H1 (cell line): Measurements from ENCODE around the gene BSPRY. TPM values are rescaled to one million over a fixed set of nuclear protein-coding genes. Genes with fewer than 3 reads are reported as not detected.

Experiments used
- CTCF ChIA-PET: fragments of 300-600 bp; sonication (Branson Sonifier 250); formaldehyde crosslinking; loops from one replicate; lab custom pipeline; 2021; ENCODE audit not compliant: partially characterized antibody; lab: Charles Lee
- POLR2A ChIA-PET: fragments of 300-600 bp; sonication (Branson Sonifier 250); formaldehyde crosslinking; loops from one replicate; lab custom pipeline; 2021; ENCODE audit warnings: inconsistent platforms; ENCODE audit not compliant: partially characterized antibody; lab: Charles Lee
- DNase-seq, 2 experiments: peaks; one replicate each; pipeline versions ENCODE4 v3.0.0 to v3.0.0-alpha.2; 2010 to 2022; ENCODE audit warnings: low spot score in 2 of 2, low read depth in 1 of 2, mixed read lengths in 1 of 2
- FAIRE-seq: peaks from 2 replicates; lab custom pipeline; 2011; peaks lifted over from hg19 to GRCh38; lab: Jason Lieb, UNC
- H2AFZ ChIP-seq: 2 replicates; pipeline ENCODE4 v1.8.1; 2012; ENCODE audit warnings: low read length, inconsistent platforms
- H2AK5ac ChIP-seq: 2 replicates; pipeline ENCODE4 v1.6.1; 2013; ENCODE audit warnings: low read depth, low read length
- H2BK120ac ChIP-seq: replicated peaks from 2 replicates; pipeline ENCODE3; 2013; ENCODE audit warnings: low read depth, low read length, inconsistent platforms
- H2BK12ac ChIP-seq: 2 replicates; pipeline ENCODE4 v1.6.1; 2013; ENCODE audit warnings: low read depth, low read length
- H2BK15ac ChIP-seq: 2 replicates; pipeline ENCODE4 v1.6.1; 2013; ENCODE audit warnings: low read length
- H2BK20ac ChIP-seq: 2 replicates; pipeline ENCODE4 v1.6.1; 2013; ENCODE audit warnings: low read length
- H2BK5ac ChIP-seq: 2 replicates; pipeline ENCODE4 v1.6.1; 2013; ENCODE audit warnings: low read depth, low read length
- H3K14ac ChIP-seq: 2 replicates; pipeline ENCODE4 v1.6.1; 2013; ENCODE audit warnings: inconsistent platforms; ENCODE audit not compliant: insufficient read length
- H3K18ac ChIP-seq: 2 replicates; pipeline ENCODE4 v1.6.1; 2013; ENCODE audit warnings: low read length; ENCODE audit errors: extremely low read depth
- H3K23ac ChIP-seq: 2 replicates; pipeline ENCODE4 v1.6.1; 2013; ENCODE audit warnings: inconsistent platforms; ENCODE audit not compliant: insufficient read length
- H3K23me2 ChIP-seq: 2 replicates; pipeline ENCODE4 v1.6.1; 2013; ENCODE audit warnings: low read depth, low read length
- H3K27ac ChIP-seq: 2 replicates; pipeline ENCODE4 v1.6.1; 2011; ENCODE audit warnings: low read depth, low read length, inconsistent platforms
- H3K27me3 ChIP-seq, 4 experiments: replicated peaks in 1 of 4; 1 replicate in 1 of 4; 2 replicates in 3 of 4; pipeline versions ENCODE4 v1.6.1 to v1.8.1; 2011 to 2013; ENCODE audit warnings: low read length in 3 of 4, mild to moderate bottlenecking in 3 of 4, inconsistent platforms in 2 of 4, mixed read lengths in 2 of 4, moderate library complexity in 1 of 4; ENCODE audit not compliant: control insufficient read depth in 3 of 4, insufficient read depth in 3 of 4; ENCODE audit errors: extremely low read depth in 1 of 4
- H3K36me3 ChIP-seq, 4 experiments: 2 replicates each; pipeline versions ENCODE4 v1.6.1 to v1.8.1; 2011 to 2013; ENCODE audit warnings: mild to moderate bottlenecking in 4 of 4, low read length in 3 of 4, moderate library complexity in 2 of 4, control low read depth in 1 of 4, inconsistent platforms in 1 of 4; ENCODE audit not compliant: insufficient read depth in 4 of 4, control insufficient read depth in 2 of 4
- H3K4ac ChIP-seq: replicated peaks from 2 replicates; pipeline ENCODE3; 2013; ENCODE audit warnings: low read length, low read depth, mixed read lengths, inconsistent platforms; ENCODE audit not compliant: insufficient read length
- H3K4me1 ChIP-seq, 4 experiments: replicated peaks in 1 of 4; 1 replicate in 1 of 4; 2 replicates in 3 of 4; pipeline versions ENCODE4 v1.6.1 to v1.8.1; 2011 to 2013; ENCODE audit warnings: low read length in 3 of 4, inconsistent platforms in 2 of 4, mixed read lengths in 1 of 4; ENCODE audit not compliant: insufficient read depth in 4 of 4, control insufficient read depth in 3 of 4
- H3K4me2 ChIP-seq, 2 experiments: 2 replicates each; pipeline versions ENCODE4 v1.6.1 to v1.8.1; 2011 to 2013; ENCODE audit warnings: low read depth in 2 of 2, low read length in 2 of 2, control low read depth in 1 of 2, inconsistent platforms in 1 of 2, mild to moderate bottlenecking in 1 of 2; ENCODE audit not compliant: insufficient read depth in 1 of 2
- H3K4me3 ChIP-seq, 4 experiments: fragments of 200-600, 300-600 bp in 1 of 4; sonication (generic), shearing (Covaris generic), sonication (Bioruptor Twin) in 1 of 4; 2 replicates each; pipeline versions ENCODE4 v1.5.1 to v1.8.1; 2011 to 2016; ENCODE audit warnings: low read length in 4 of 4, low read depth in 3 of 4, control low read depth in 2 of 4, inconsistent platforms in 2 of 4, mild to moderate bottlenecking in 2 of 4, mixed read lengths in 1 of 4, moderate library complexity in 1 of 4; ENCODE audit not compliant: insufficient read depth in 2 of 4; ENCODE audit errors: extremely low read depth in 1 of 4
- H3K56ac ChIP-seq: replicated peaks from 2 replicates; pipeline ENCODE3; 2013; ENCODE audit warnings: low read depth, mild to moderate bottlenecking, mixed read lengths, low read length, inconsistent platforms; ENCODE audit not compliant: insufficient read length
- H3K79me1 ChIP-seq: 2 replicates; pipeline ENCODE4 v1.6.1; 2013; ENCODE audit warnings: low read depth, low read length, control low read depth
- H3K79me2 ChIP-seq, 2 experiments: 2 replicates each; pipeline versions ENCODE4 v1.6.1 to v1.8.1; 2012 to 2013; ENCODE audit warnings: low read length in 2 of 2, mild to moderate bottlenecking in 2 of 2, inconsistent platforms in 1 of 2; ENCODE audit not compliant: insufficient read depth in 2 of 2, control insufficient read depth in 1 of 2
- H3K9ac ChIP-seq, 4 experiments: replicated peaks in 1 of 4; 1 replicate in 1 of 4; 2 replicates in 3 of 4; pipeline versions ENCODE4 v1.6.1 to v1.8.1; 2011 to 2013; ENCODE audit warnings: low read depth in 3 of 4, low read length in 3 of 4, control low read depth in 2 of 4, mild to moderate bottlenecking in 2 of 4, moderate library complexity in 2 of 4, inconsistent platforms in 1 of 4; ENCODE audit errors: extremely low read depth in 1 of 4
- H3K9me3 ChIP-seq, 2 experiments: 2 replicates each; pipeline versions ENCODE4 v1.6.1 to v1.8.1; 2012 to 2013; ENCODE audit warnings: mild to moderate bottlenecking in 2 of 2, moderate library complexity in 2 of 2, control low read depth in 1 of 2, inconsistent platforms in 1 of 2, low read depth in 1 of 2, low read length in 1 of 2, mixed read lengths in 1 of 2; ENCODE audit not compliant: insufficient read depth in 2 of 2
- H4K20me1 ChIP-seq, 2 experiments: replicated peaks in 1 of 2; 2 replicates each; pipeline versions ENCODE3 to v1.8.1; 2011 to 2013; ENCODE audit warnings: inconsistent platforms in 2 of 2, low read length in 2 of 2, mild to moderate bottlenecking in 1 of 2; ENCODE audit not compliant: insufficient read depth in 2 of 2, control insufficient read depth in 1 of 2
- H4K5ac ChIP-seq: 2 replicates; pipeline ENCODE4 v1.6.1; 2013; ENCODE audit warnings: low read length, low read depth, mixed read lengths, inconsistent platforms; ENCODE audit not compliant: insufficient read length
- H4K8ac ChIP-seq: 2 replicates; pipeline ENCODE4 v1.8.0; 2013; ENCODE audit warnings: mild to moderate bottlenecking, moderate library complexity, low read length, inconsistent platforms; ENCODE audit not compliant: insufficient read depth; ENCODE audit errors: extremely low read depth
- H4K91ac ChIP-seq: replicated peaks from 2 replicates; pipeline ENCODE3; 2013; ENCODE audit warnings: low read length, mixed read lengths, inconsistent platforms; ENCODE audit not compliant: insufficient read length
- CTBP2 ChIP-seq: IDR thresholded peaks from 2 replicates; pipeline ENCODE4 v1.7.0; 2011; ENCODE audit warnings: borderline replicate concordance, mild to moderate bottlenecking, moderate library complexity, mixed read lengths, low read length; ENCODE audit not compliant: insufficient read depth, insufficient read length
- FOSL1 ChIP-seq: IDR thresholded peaks from 2 replicates; pipeline ENCODE4 v1.6.1; 2011; ENCODE audit warnings: mild to moderate bottlenecking, low read depth, low read length, moderate library complexity; ENCODE audit not compliant: insufficient read depth
- JUN ChIP-seq: IDR thresholded peaks from 2 replicates; pipeline ENCODE4 v1.6.1; 2011; ENCODE audit warnings: low read depth, mild to moderate bottlenecking, improper control_type of control experiment, low read length
- SIN3A ChIP-seq, 2 experiments: IDR thresholded peaks in 1 of 2; conservative IDR thresholded peaks in 1 of 2; 2 replicates each; pipeline ENCODE4 v1.6.1; 2011 to 2012; ENCODE audit warnings: low read length in 2 of 2, improper control_type of control experiment in 1 of 2, low read depth in 1 of 2, mild to moderate bottlenecking in 1 of 2
- SP2 ChIP-seq: IDR thresholded peaks from 2 replicates; pipeline ENCODE4 v1.6.1; 2012; ENCODE audit warnings: mild to moderate bottlenecking, low read length, inconsistent platforms
- WGBS, 2 experiments: shearing (Covaris generic) in 1 of 2; methylation state at CpG; one replicate each; pipeline versions ENCODE4 v1.1.6 to v1.1.7; 2013 to 2015; ENCODE audit warnings: low lambda C conversion rate in 2 of 2, mixed read lengths in 2 of 2, inconsistent platforms in 1 of 2, low coverage in 1 of 2, missing lambda C conversion rate in 1 of 2; ENCODE audit not compliant: insufficient replicate concordance in 2 of 2, insufficient coverage in 1 of 2, insufficient read length in 1 of 2; ENCODE audit errors: extremely low coverage in 1 of 2, missing lambda C conversion rate in 1 of 2; 5-methylcytosine and 5-hydroxymethylcytosine counted together
- polyA plus RNA-seq, 7 experiments: library from polyadenylated mRNA; depleted of rRNA in 3 of 7; stranded (reverse) in 5 of 7; unstranded in 2 of 7; fragments of >200 nt in 5 of 7; fragments of 200-250 nt in 2 of 7; gene quantifications; 1 replicate in 5 of 7; 2 replicates in 1 of 7; 4 replicates in 1 of 7; pipeline versions ENCODE4 v1.2.1 to v1.2.3, GENCODE V29; 2011 to 2013; ENCODE audit warnings: missing spikeins in 2 of 7, mixed read lengths in 2 of 7
- total RNA-seq: library from RNA; stranded (reverse); fragmentation: NEBNext Ultra II Directional; extraction: Animal tissue kit (Norgen Biotek cat#: 25700); gene quantifications from 2 replicates; pipeline ENCODE4 v1.2.1, GENCODE V29; 2021

The BSPRY gene
- total and polyA plus RNA-seq, 2 of the 8 experiments (the other 6 are each of a cell fraction or from before 2014, with no cell fraction given): 5.5 to 10.9 TPM

GRCh38 chr9:113306566-113306965, 42.8 kb upstream of the BSPRY start:
- Histone ChIP-seq H3K9me3 (no peaks in the 10 kb centered on the region), H3K18ac (no peak overlapping the region), H3K4me3 (no peak overlapping the region), H4K8ac (no peak overlapping the region), H3K27me3 (no peaks in the 10 kb centered on the region; a peak in 1 of 7 replicates), H3K4me1 (0 out of 7 replicates have a peak, but pooled peaks cover 0 to 1% (median 0%) of the 10 kb centered on the region in 4 experiments), H2BK120ac (no peak overlapping the region), H4K91ac (no peak overlapping the region), H4K20me1 (no peaks in the 10 kb centered on the region), H3K23me2 (no peaks in the 10 kb centered on the region), H3K23ac (no peak overlapping the region), H3K4ac (no peak overlapping the region), H3K36me3 (no peaks in the 10 kb centered on the region), H2BK20ac (no peak overlapping the region), H3K79me1 (no peaks in the 10 kb centered on the region), H3K56ac (no peak overlapping the region), H3K9ac (no peak overlapping the region)
- FAIRE-seq: no peak
- 94% methylated on average over 1 of the region's 1 CpG; no CpG with 5 or more reads in 1 of the 2 experiments for WGBS, 2 experiments
- no peak for TF ChIP-seq SIN3A (conservative IDR thresholded peaks at IDR 0.05 in 1 of 2, IDR thresholded peaks at IDR 0.05 in 1 of 2; ENCODE audit: low read depth in 1 of 2, low read length in 2 of 2)
- TF ChIP-seq FOSL1: no peak
- TF ChIP-seq JUN: no peak
- no peak for TF ChIP-seq CTBP2
- no peak for TF ChIP-seq SP2
- TF ChIP-seq, all 59 proteins: peak for 0
- H3K4me2 ChIP-seq: no peak overlapping the region
- no peak overlapping the region for H2BK5ac ChIP-seq
- ChIA-PET CTCF (no interaction called here), POLR2A (no interaction called here)
- no peak overlapping the region for H2BK15ac ChIP-seq
- DNase-seq: no peak
- H3K27ac ChIP-seq: no peak overlapping the region
- H3K14ac ChIP-seq: no peak overlapping the region
- H2AFZ ChIP-seq: no peak overlapping the region
- H4K5ac ChIP-seq: no peak overlapping the region
- no peak overlapping the region for H2AK5ac ChIP-seq
- no peaks in the 10 kb centered on the region for H3K79me2 ChIP-seq
- H2BK12ac ChIP-seq: no peak overlapping the region
